Activated CD4-positive, alpha-beta T cell treated with anti-CD3 and anti-CD28 coated beads for 24 hours (primary cell): ENCODE data around the gene KLRG1.

ENCODE experiments used
- DNase-seq, 2 donors: peaks; one replicate each; pipeline ENCODE4 v3.0.0-alpha.2; 2020; ENCODE audit warnings: low read depth in 2 of 2

Gene KLRG1

GRCh38 chr12:8985213-8985754, 4.1 kb upstream of the KLRG1 start:
- DNase-seq, result no peak

- DNase-seq, result no peak
Measured at GRCh38 chr12:8987163-8987562, 2.2 kb upstream of the KLRG1 start.

- no peak for DNase-seq
Measured at GRCh38 chr12:8987685-8988084, 1.7 kb upstream of the KLRG1 start.

GRCh38 chr12:8991371-8992345, 2.3 kb downstream of the KLRG1 start:
- DNase-seq, result no peak

GRCh38 chr12:8993827-8994226, 4.5 kb downstream of the KLRG1 start:
- no peak for DNase-seq

- DNase-seq, result no peak
Measured at GRCh38 chr12:8995021-8995775, 5.9 kb downstream of the KLRG1 start.

- DNase-seq, result no peak
Measured at GRCh38 chr12:8996682-8997405, 7.5 kb downstream of the KLRG1 start.

- no peak for DNase-seq
Measured at GRCh38 chr12:9001233-9001632, 11.9 kb downstream of the KLRG1 start.

GRCh38 chr12:9002335-9002734, 13.0 kb downstream of the KLRG1 start:
- DNase-seq, result no peak

- no peak for DNase-seq
Measured at GRCh38 chr12:9022592-9022991, 33.2 kb downstream of the KLRG1 start.

- no peak for DNase-seq
Measured at GRCh38 chr12:9024512-9024911, 35.2 kb downstream of the KLRG1 start.

GRCh38 chr12:9027161-9028059, 38.1 kb downstream of the KLRG1 start:
- peak in 1 of 2 donors; percentile 31 for DNase-seq

GRCh38 chr12:9030776-9031175, 41.4 kb downstream of the KLRG1 start:
- DNase-seq, result no peak

- DNase-seq, result no peak
Measured at GRCh38 chr12:9032202-9032964, 43.0 kb downstream of the KLRG1 start.

- no peak for DNase-seq
Measured at GRCh38 chr12:9033265-9033887, 44.0 kb downstream of the KLRG1 start.

- DNase-seq, result no peak
Measured at GRCh38 chr12:9034095-9034494, 44.7 kb downstream of the KLRG1 start.

GRCh38 chr12:9036227-9036626, 46.9 kb downstream of the KLRG1 start:
- no peak for DNase-seq

GRCh38 chr12:9037431-9037830, 48.1 kb downstream of the KLRG1 start:
- no peak for DNase-seq

GRCh38 chr12:9039397-9039977, 50.1 kb downstream of the KLRG1 start:
- DNase-seq, result no peak
